ENCODE results near the gene DYNLT4. TPM values are rescaled to one million over a fixed set of nuclear protein-coding genes. Genes with fewer than 3 reads are reported as not detected.

DYNLT4 gene
- total RNA-seq, 1 experiment from 2014 or later = not detected

DNA sequence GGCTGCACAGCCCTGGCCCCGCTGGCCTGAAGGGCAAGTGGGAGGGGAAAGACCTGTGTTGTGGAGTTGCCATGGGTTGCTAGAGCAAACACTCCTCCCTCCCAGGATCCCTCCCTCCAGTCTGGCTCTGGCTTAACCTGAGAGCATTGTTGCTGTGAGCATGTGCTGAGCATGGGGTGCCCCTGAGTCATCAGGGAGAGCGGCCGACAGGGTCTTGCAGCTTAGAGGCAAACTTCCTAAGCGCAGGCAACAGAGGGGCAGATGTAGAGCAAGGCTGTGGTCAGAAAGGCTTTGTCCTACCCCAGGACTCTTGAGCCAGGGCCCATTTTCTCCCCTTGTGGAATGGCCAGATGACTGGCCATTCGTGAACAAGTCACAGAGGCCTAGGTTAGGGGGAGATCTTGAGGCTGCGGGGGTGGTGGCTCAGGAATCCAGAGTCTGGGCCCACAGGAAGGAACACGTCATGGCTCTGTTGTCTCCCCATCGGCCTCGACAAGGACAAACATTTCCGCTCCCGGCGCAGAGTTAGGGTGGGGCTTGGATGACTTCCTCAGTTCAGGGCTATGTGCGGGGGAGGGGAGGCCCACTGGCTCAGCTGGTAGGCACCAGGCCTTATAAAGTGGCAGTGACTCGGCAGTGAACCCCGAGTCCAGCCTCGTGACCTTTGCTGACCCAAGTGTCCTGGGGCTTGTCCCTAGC lies 362 bp upstream of the DYNLT4 start:
- H3K4me1 Mint-ChIP-seq (ENCODE audit: low read depth, unreplicated experiment) = peaks cover 18% of the 10 kb centered on the region
- Histone ChIP-seq H3K27me3 (replicated peaks; ENCODE audit: control insufficient read depth, insufficient read depth, low read length) (no peaks in the 10 kb centered on the region), H3K4me1 (peaks cover 40% of the 10 kb centered on the region), H3K9me3 (no peaks in the 10 kb centered on the region), H3K36me3 (ENCODE audit: control insufficient read depth, insufficient read depth, low read length) (no peaks in the 10 kb centered on the region), H3K4me3 (ENCODE audit: low read depth, low read length) (no peak overlapping the region)
- H3K4me3 Mint-ChIP-seq (ENCODE audit: unreplicated experiment) = peak overlapping the region; percentile 53
- POLR2A ChIA-PET = interaction anchor here (1.0 to 2.7 kb wide), 2 partner anchors 12 to 32 kb away, joined by 5 to 24 read pairs; partner anchors contain the start of gene RPS8
- H3K36me3 Mint-ChIP-seq (ENCODE audit: insufficient read depth, unreplicated experiment) = peaks cover 19% of the 10 kb centered on the region
- TF ChIP-seq CTCF (IDR thresholded peaks at IDR 0.05; ENCODE audit: insufficient read depth in 1 of 2, low read depth in 1 of 2, low read length in 1 of 2, severe bottlenecking in 1 of 2, unreplicated experiment in 1 of 2) = no peak
- TSS peak; percentile 28 for BruUV-seq (replicated peaks)
- no peaks in the 10 kb centered on the region for H3K27me3 Mint-ChIP-seq (ENCODE audit: insufficient read depth, unreplicated experiment)
- CTCF ChIA-PET = no interaction called here
- peak overlapping the region; percentile 99 for H3K27ac Mint-ChIP-seq (ENCODE audit: unreplicated experiment)
- peak; percentile 94 to 96 for DNase-seq
- intact Hi-C loops (cut with micrococcal nuclease; ENCODE audit: unreplicated experiment) = no loop called here
- no peaks in the 10 kb centered on the region for H3K9me3 Mint-ChIP-seq (ENCODE audit: unreplicated experiment)

- Mint-ChIP-seq H3K9me3 (ENCODE audit: unreplicated experiment) (no peaks in the 10 kb centered on the region), H3K4me3 (ENCODE audit: unreplicated experiment) (no peak overlapping the region), H3K27ac (ENCODE audit: unreplicated experiment) (peak overlapping the region; percentile 99), H3K36me3 (ENCODE audit: insufficient read depth, unreplicated experiment) (peaks cover 19% of the 10 kb centered on the region), H3K27me3 (ENCODE audit: insufficient read depth, unreplicated experiment) (no peaks in the 10 kb centered on the region), H3K4me1 (ENCODE audit: low read depth, unreplicated experiment) (peaks cover 22% of the 10 kb centered on the region)
- POLR2A ChIA-PET = interaction anchor here (1.0 kb wide), 1 partner anchor 31 kb away, joined by 5 read pairs; the partner anchor contains the start of gene RPS8
- Histone ChIP-seq H3K9me3 (no peaks in the 10 kb centered on the region), H3K4me3 (ENCODE audit: low read depth, low read length) (no peak overlapping the region), H3K36me3 (ENCODE audit: control insufficient read depth, insufficient read depth, low read length) (no peaks in the 10 kb centered on the region), H3K27me3 (replicated peaks; ENCODE audit: control insufficient read depth, insufficient read depth, low read length) (no peaks in the 10 kb centered on the region), H3K4me1 (peaks cover 40% of the 10 kb centered on the region)
- CTCF ChIA-PET = no interaction called here
- no peak for TF ChIP-seq CTCF (IDR thresholded peaks at IDR 0.05; ENCODE audit: insufficient read depth in 1 of 2, low read depth in 1 of 2, low read length in 1 of 2, severe bottlenecking in 1 of 2, unreplicated experiment in 1 of 2)
- no peak for DNase-seq
- intact Hi-C loops (cut with micrococcal nuclease; ENCODE audit: unreplicated experiment) = no loop called here
- no TSS peak for BruUV-seq (replicated peaks)
Observed at GRCh38 chr1:44806025-44806703, 987 bp downstream of the DYNLT4 start.

- TF ChIP-seq CTCF (IDR thresholded peaks at IDR 0.05; ENCODE audit: insufficient read depth in 1 of 2, low read depth in 1 of 2, low read length in 1 of 2, severe bottlenecking in 1 of 2, unreplicated experiment in 1 of 2) = peak in 1 of 2 experiments; percentile 7
- intact Hi-C loops (cut with micrococcal nuclease; ENCODE audit: unreplicated experiment) = no loop called here
- Mint-ChIP-seq H3K4me1 (ENCODE audit: low read depth, unreplicated experiment) (peaks cover 18% of the 10 kb centered on the region), H3K27ac (ENCODE audit: unreplicated experiment) (peak overlapping the region; percentile 61), H3K9me3 (ENCODE audit: unreplicated experiment) (no peaks in the 10 kb centered on the region), H3K4me3 (ENCODE audit: unreplicated experiment) (no peak overlapping the region), H3K36me3 (ENCODE audit: insufficient read depth, unreplicated experiment) (peaks cover 19% of the 10 kb centered on the region), H3K27me3 (ENCODE audit: insufficient read depth, unreplicated experiment) (no peaks in the 10 kb centered on the region)
- ChIA-PET CTCF (no interaction called here), POLR2A (interaction anchor here (0.5 kb wide), 1 partner anchor 14 kb away, joined by 4 read pairs; no protein-coding TSS in a partner anchor)
- Histone ChIP-seq H3K36me3 (ENCODE audit: control insufficient read depth, insufficient read depth, low read length) (no peaks in the 10 kb centered on the region), H3K4me1 (peaks cover 40% of the 10 kb centered on the region), H3K27me3 (replicated peaks; ENCODE audit: control insufficient read depth, insufficient read depth, low read length) (no peaks in the 10 kb centered on the region), H3K4me3 (ENCODE audit: low read depth, low read length) (no peak overlapping the region), H3K9me3 (no peaks in the 10 kb centered on the region)
- DNase-seq = no peak
- TSS peak; percentile 11 for BruUV-seq (replicated peaks)
Observed at GRCh38 chr1:44805311-44806024, 1.7 kb downstream of the DYNLT4 start.

Data from Caco-2 (cell line).